Left ventricle myocardium superior (tissue), 1 donor: Measurements from ENCODE around the gene ATN1. TPM values are rescaled to one million over a fixed set of nuclear protein-coding genes. Genes with fewer than 3 reads are reported as not detected.

Experiments used
- ATAC-seq: fragments of 200-7000 bp; cut with Tn5 transposase; one replicate; pipeline ENCODE4 v1.9.1; 2020; ENCODE audit warnings: mild to moderate bottlenecking, moderate library complexity
- DNase-seq: peaks from one replicate; pipeline ENCODE4 v3.0.0-alpha.2; 2020
- intact Hi-C: fragments of 100-400 bp; cut with micrococcal nuclease; formaldehyde crosslinking; loops from one replicate; pipeline ENCODE4 v1.11.0; 2022
- microRNA-seq: library from miRNA; unstranded; fragments of <30 nt; microRNA quantifications from one replicate; pipeline ENCODE4 v1.2.0, GENCODE V29; 2020; ENCODE audit warnings: borderline number of aligned reads
- total RNA-seq: library from RNA; stranded (reverse); fragmentation: NEBNext Ultra II Directional; extraction: Animal tissue kit (Norgen Biotek cat#: 25700); gene quantifications from one replicate; pipeline ENCODE4 v1.2.1, GENCODE V29; 2021
- donor health status: DM: no; HTN: yes; CAD: no; lungs with severe emphysema.

ATN1 gene
- total RNA-seq, 1 donor from 2014 or later, result 83.1 TPM

GRCh38 chr12:6980740-6981139 lies 53.0 kb downstream of the ATN1 start:
- DNase-seq (no peak), ATAC-seq (no peak)
- intact Hi-C loops, result no loop called here

DNA sequence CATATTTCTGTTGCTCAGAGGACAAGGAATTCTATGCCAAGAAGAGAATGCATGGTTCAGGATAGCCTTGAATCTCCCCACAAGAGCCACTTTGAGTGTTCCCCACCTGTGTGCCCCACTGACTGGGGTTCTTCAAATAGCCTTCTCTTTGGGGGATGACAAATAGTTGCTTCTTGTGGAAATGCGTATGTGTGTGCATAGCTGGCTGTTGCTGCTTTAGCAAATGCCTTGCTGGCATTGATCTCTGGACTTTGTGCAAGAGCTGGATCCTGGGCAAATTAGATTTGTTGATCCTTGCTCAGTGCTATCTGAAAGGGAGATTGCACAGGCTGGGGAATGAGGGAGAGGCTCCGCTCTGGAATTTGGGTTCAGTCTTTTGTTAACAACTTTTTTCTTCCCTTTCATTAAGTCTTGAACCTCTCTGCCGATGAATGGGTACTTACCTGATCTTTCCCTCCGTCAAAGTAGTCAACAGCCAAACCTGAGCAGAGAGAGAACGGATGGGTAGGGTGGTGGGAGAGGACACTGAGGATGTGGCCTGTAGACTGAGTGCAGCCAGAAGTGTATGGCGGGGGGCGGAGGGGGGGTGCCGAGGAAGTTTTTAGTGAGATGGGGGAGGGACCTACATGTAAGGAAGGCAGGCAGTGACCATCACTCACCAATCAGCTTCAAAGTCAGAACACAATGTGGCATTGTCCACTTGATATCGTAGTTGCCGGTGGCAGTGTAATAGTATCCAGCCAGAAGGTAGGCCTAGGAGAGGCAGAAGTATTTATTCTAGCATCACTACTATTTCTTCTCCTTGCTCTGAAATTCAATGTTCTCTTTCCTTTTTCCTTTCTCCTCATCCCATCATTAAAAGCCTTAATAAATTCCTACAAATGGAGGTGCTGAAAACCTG lies 53.6 kb downstream of the ATN1 start:
- ATAC-seq (no peak), DNase-seq (no peak)
- intact Hi-C loops, result no loop called here

DNA sequence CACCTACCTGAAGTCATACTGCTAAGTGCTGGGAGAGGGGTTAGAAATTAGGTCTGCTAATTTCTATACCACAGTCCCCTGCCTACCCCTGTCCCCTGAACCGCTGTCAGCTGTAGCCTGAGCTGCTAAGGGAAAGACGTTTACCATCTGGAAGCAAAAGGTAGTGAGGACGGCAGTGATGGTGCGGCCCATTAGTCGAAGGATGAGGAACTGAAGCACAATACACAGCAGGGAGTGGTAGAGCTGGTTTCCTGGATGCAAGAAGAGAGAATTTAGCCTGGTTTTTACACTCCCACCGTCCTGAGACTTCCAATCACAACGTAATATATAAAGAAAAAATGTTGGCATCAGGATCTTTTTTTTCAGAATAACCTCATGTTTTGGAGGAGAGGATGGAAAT lies 54.8 kb downstream of the ATN1 start:
- no peak for ATAC-seq
- no peak for DNase-seq
- intact Hi-C loops, result no loop called here

- no peak for DNase-seq
- ATAC-seq, result no peak
- intact Hi-C loops, result no loop called here
Measured at GRCh38 chr12:6987956-6988553, 60.3 kb downstream of the ATN1 start.

Small RNA genes within 50 kb of the gene (microRNA-seq; reads per million reads assigned to microRNA genes)
- not detected for gene MIR141
- gene MIR200C, result 9.8 reads per million, percentile 4 among the genes with 10 or more reads in this experiment

Other genes starting within 250 kb of the ATN1 start
- gene ZNF384, start 238.6 kb upstream of the ATN1 start, total RNA-seq, result 31.8 TPM
- 0.25 TPM for gene PIANP, start 227.1 kb upstream of the ATN1 start, total RNA-seq
- 81.9 TPM for gene COPS7A, start 203.9 kb upstream of the ATN1 start, total RNA-seq
- 158 TPM for gene MLF2, start 174.8 kb upstream of the ATN1 start, total RNA-seq
- 133 TPM for gene PTMS, start 161.6 kb upstream of the ATN1 start, total RNA-seq
- 0.37 TPM for gene LAG3, start 155.4 kb upstream of the ATN1 start, total RNA-seq
- gene CD4, start 138.4 kb upstream of the ATN1 start, total RNA-seq, result 8.4 TPM
- 5.3 TPM for gene GPR162, start 106.1 kb upstream of the ATN1 start, total RNA-seq
- gene P3H3, start 99.6 kb upstream of the ATN1 start, total RNA-seq, result 11.5 TPM
- gene GNB3, start 87.0 kb upstream of the ATN1 start, total RNA-seq, result 5.4 TPM
- 0.32 TPM for gene CDCA3, start 76.7 kb upstream of the ATN1 start, total RNA-seq
- 66.2 TPM for gene USP5, start 75.8 kb upstream of the ATN1 start, total RNA-seq
- gene TPI1, start 60.4 kb upstream of the ATN1 start, total RNA-seq, result 855 TPM
- 2.2 TPM for gene SPSB2, start 54.7 kb upstream of the ATN1 start, total RNA-seq
- 7.7 TPM for gene LRRC23, start 23.1 kb upstream of the ATN1 start, total RNA-seq
- 12.0 TPM for gene ENO2, start 13.4 kb upstream of the ATN1 start, total RNA-seq
- gene RNU7-1, start 15.9 kb downstream of the ATN1 start, total RNA-seq, result not detected
- 238 TPM for gene C12orf57, start 16.1 kb downstream of the ATN1 start, total RNA-seq
- 6.0 TPM for gene PTPN6, start 23.4 kb downstream of the ATN1 start, total RNA-seq
- gene PHB2, start 42.7 kb downstream of the ATN1 start, total RNA-seq, result 150 TPM
- gene EMG1, start 43.0 kb downstream of the ATN1 start, total RNA-seq, result 39.4 TPM
- gene LPCAT3, start 90.5 kb downstream of the ATN1 start, total RNA-seq, result 55.9 TPM
- gene C1S, start 132.8 kb downstream of the ATN1 start, total RNA-seq, result 116 TPM
- gene C1R, start 164.5 kb downstream of the ATN1 start, total RNA-seq, result 142 TPM
- gene C1RL, start 181.3 kb downstream of the ATN1 start, total RNA-seq, result 10.9 TPM
- gene RBP5, start 200.9 kb downstream of the ATN1 start, total RNA-seq, result 0.89 TPM
- gene CLSTN3, start 202.4 kb downstream of the ATN1 start, total RNA-seq, result 6.4 TPM